LNCaP clone FGC (cell line): Measurements from ENCODE around the gene GPT2.

Source experiments
- DNase-seq: peaks from one replicate; pipeline ENCODE4 v3.0.0-alpha.2; 2011; ENCODE audit warnings: low read depth
- H3K4me3 ChIP-seq: 2 replicates; pipeline ENCODE4 v1.5.1; 2011; ENCODE audit warnings: mild to moderate bottlenecking, low read depth, low read length, control low read depth
- CTCF ChIP-seq: IDR thresholded peaks from 2 replicates; pipeline ENCODE4 v1.5.1; 2012; ENCODE audit warnings: mild to moderate bottlenecking; ENCODE audit not compliant: control insufficient read depth, insufficient read depth; ENCODE audit errors: extremely low read depth

GPT2 gene

GRCh38 chr16:46845952-46846351 lies 38.2 kb upstream of the GPT2 start:
- no peak for TF ChIP-seq CTCF
- DNase-seq = no peak
- no peak overlapping the region for H3K4me3 ChIP-seq

DNA sequence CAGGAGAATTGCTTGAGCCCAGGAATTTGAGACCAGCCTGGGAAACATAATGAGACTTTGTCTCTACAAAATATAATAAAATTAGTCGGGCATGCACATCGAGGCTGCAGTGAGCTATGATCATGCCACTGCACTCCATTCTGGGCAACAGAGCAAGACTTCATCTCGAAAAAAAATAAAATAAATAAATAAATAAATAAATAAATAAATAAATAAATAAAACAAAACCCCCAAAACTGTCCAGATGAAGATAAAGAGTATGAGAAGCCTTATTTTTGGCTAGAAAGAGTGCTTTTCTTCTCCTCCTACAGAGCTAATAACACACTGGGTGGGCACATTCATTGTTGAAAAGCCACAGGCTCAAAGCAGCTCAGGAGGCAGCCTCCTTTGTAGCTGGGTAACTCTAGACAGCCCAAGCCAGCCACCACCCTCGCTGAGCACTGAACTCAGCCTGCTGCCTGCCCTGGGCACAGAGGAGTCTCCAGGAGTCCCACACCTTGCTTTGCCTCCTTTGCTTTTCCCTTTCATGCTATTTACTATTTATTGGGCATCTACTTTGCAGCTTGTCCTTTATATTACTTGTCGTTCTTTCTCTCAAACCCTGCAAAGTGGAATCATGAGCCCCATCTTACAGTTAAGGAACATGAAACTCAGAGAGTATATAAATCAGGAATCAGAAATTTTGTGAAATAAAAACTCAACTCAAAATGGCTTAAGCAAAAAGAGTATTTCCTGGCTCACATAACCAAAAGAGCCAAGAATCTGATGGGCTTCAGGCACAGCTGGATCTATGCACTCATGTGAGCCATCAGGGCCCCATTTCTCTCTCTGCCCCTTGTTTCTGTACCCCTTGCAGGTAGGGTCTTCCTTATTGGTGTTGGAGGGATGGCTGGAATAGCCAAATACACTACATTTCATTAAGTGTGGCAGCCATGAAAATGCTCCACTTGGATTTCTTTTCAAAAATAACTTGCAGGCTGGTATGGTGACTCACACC lies 35.1 kb upstream of the GPT2 start:
- no peak overlapping the region for H3K4me3 ChIP-seq
- DNase-seq = no peak
- TF ChIP-seq CTCF = no peak

DNA sequence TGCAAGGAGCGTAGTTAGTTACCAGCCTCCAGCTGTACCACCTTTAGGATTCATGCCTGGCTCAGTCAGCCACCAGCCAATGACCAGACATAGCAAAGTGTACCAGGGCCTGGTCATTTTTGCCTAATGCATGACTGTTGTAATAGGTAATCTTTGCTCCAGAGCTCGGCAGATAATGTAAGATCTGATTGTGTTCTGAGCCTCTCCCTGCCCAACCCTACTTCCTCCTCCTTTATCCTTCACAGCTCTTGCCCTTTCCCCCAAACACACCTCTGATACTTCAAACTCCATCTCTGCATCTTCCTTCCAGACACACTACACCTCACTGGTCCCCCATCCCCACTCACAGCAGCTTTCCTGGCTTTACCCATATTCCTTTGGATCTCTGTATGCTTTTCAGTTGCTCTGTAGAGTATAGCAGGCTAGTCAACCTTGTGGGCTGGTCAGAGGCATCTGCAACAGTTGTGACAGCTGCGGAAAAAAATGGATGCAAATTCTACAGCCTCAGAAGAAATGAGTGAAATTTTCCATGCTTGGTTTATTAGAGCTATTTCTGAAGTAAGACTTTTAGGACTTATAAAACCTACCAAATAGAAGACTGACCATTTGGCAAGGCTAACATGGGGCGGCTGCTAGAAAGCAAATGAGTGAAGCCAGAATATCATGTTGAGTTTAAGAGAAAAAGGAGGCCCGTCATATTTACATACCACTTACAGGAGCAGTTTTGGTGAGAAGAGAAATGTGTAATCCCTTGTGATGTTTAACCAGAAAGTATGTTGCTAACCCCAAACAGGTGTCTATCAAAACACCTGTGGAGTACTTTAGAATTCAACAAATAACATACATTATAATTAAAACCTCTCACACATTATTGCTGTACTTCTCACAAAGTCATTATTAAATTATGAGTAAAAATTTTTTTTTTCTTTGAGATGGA lies 33.3 kb upstream of the GPT2 start:
- DNase-seq = no peak
- TF ChIP-seq CTCF = no peak

DNA sequence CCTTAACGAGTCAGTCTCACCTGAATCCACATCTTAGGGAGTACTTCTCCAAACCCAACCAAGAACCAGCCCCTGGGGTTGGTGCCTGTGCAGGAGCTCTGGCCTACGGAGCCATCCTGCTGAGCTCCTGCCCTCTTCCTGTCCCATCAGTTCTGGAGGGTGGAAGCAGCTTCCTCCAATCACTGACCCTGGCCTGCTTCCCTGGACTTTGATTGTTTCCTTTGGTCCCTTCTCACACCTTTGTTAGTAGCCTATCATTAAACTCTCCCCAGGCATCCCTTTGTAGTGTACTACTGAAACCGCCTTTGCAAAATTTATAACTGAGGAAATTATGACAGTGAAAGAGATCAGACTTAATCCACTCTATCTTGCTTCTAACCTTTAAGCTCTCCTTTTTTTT lies 32.0 kb upstream of the GPT2 start:
- no peak for TF ChIP-seq CTCF
- no peak for DNase-seq
- H3K4me3 ChIP-seq = no peak overlapping the region

More for the DNA sequence above, 33.3 kb upstream of the GPT2 start:
- H3K4me3 ChIP-seq = no peak overlapping the region

GRCh38 chr16:46853713-46854443 lies 30.3 kb upstream of the GPT2 start:
- peak; percentile 87 for TF ChIP-seq CTCF
- H3K4me3 ChIP-seq = no peak overlapping the region
- DNase-seq = peak; percentile 65

- DNase-seq = no peak
- TF ChIP-seq CTCF = no peak
- no peak overlapping the region for H3K4me3 ChIP-seq
Observed at GRCh38 chr16:46854846-46855245, 29.3 kb upstream of the GPT2 start.
